RKO (cell line): ENCODE measurements around the gene ADD2.

Experiments
- DNase-seq: peaks from one replicate; pipeline ENCODE4 v3.0.0-alpha.2; 2016; ENCODE audit warnings: low spot score

Gene ADD2

DNA sequence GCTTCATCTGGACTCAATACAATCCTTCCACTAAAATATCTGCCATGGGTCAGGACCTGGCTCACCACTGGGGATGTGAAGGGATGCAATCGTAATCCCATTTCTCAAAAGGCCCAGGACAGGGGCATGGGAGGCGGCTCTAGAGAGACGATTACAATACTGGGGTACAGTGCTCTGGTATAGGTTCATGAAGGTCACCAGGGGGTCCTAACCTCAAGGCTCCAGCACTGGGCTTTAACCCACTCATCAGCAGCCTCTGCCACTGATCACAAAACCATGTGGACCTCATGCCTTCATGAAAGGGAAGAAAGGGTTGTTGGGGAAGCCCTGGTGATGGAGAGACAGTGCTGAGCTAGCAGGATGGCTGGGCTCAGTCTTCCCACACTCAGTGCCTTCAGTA is 48.8 kb downstream of the ADD2 start:
- DNase-seq = no peak

DNA sequence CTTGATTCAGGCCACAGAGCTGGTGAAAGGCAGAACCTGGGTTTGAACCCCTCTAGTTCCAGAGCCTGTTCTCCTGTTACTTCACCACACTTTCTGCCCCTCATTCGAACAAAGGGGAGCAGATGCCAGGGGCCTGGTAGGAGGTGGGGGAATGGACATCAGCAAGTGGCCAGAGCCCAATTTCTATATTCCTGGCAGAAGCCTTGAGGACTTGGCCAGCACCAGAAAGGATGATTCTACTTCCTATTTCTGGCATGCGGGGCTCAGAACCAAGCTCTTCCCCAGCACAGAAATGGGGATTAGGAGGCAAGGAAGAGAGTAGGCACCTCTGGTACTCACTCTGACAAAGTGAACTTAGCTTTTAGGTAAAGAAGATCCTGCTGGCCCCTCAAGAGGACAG is 49.3 kb downstream of the ADD2 start:
- no peak for DNase-seq

DNA sequence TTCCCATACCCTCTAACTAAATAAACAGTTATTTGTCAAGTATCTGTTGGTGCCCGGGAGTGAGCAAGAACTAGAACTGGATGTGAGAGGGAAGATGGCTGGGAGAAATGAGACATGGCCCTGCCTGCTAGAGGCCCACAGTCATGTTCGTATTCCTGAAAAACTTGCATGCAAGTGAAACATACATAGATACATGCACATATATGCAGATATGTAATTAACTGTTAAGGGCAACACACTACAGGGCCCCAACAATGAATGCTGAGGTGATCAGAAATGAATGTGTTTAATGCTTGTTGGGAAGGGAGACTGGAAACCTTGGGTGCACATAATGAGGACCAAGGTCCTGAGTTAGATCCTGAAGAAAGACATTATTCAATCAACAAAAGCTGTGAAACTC is 49.8 kb downstream of the ADD2 start:
- DNase-seq = no peak

DNA sequence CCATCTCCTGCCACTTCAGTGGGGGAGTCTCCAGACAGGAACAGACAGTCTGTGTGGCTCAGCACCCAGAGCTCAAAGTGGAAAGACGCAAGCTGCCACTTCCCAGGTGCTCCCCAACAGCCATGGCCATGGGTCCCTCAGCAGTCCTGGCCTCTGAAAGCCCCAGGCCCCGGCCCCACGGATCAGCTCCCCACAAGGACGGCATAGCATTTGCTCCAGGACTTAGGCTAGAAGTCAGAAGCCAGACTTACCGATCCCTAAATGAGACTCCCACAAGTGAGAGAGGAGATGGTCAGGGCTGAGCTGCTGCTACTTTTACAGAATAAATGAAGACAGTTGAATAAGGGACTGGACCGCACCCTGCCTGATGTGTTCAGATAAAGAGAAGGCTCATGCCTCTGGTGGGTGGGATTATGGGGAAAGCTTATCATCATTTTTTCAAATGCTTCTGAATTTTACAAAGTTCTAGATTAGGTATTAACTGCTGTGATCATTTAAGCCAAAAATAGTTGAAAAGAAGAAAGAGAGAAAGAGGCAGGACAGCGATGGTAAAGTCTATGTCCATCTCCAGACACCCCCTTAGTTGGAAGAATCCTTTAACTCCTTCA is 50.5 kb downstream of the ADD2 start:
- DNase-seq = no peak

DNA sequence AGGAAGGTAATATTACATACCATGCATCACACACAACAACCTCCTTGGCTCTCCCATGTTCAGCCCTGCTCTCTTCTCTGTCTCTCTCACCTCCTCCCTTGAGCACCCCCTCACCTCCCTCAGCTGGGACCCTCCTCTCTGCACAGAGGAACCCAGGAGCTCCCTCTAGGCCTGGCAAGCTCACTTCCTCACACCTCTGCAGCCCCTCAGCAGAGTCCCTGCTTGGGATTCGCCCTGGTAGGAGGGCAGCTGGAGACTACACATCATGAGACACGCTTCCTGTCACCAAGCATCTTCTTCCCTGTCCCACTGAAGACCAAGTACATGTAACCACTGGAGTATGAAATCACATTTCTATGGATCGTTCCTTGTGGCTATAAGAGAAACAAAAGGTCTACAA is 51.0 kb downstream of the ADD2 start:
- DNase-seq = no peak

DNA sequence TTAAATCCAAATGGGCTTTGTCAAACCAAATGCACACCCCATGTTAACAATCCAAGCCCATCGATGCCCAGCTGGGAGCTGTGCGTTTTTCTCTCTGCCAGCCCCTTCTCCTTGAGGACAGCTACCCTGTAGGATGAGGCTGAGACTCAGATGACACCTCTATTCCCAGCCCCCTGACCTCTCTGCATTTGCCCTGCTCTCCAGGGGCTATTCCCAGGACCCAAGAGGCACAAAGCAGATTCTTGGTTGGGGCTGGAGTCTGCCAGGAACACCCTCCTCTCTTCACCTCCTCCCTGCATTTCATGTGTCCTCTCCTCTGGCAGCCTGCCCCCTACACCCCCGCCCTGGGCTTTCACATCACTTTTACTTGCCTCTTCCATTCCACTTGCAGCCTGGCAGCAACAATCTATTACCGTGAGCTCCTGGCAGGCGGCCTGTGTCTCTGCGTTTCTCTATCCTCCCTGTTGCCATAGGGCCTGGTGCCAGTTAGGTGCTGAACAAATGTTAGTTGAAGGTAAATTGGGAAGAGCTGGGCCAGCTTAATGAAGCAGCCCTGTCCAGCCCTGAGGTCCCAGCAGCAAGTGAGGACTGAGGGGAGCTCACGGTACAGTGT is 51.8 kb downstream of the ADD2 start:
- no peak for DNase-seq

DNA sequence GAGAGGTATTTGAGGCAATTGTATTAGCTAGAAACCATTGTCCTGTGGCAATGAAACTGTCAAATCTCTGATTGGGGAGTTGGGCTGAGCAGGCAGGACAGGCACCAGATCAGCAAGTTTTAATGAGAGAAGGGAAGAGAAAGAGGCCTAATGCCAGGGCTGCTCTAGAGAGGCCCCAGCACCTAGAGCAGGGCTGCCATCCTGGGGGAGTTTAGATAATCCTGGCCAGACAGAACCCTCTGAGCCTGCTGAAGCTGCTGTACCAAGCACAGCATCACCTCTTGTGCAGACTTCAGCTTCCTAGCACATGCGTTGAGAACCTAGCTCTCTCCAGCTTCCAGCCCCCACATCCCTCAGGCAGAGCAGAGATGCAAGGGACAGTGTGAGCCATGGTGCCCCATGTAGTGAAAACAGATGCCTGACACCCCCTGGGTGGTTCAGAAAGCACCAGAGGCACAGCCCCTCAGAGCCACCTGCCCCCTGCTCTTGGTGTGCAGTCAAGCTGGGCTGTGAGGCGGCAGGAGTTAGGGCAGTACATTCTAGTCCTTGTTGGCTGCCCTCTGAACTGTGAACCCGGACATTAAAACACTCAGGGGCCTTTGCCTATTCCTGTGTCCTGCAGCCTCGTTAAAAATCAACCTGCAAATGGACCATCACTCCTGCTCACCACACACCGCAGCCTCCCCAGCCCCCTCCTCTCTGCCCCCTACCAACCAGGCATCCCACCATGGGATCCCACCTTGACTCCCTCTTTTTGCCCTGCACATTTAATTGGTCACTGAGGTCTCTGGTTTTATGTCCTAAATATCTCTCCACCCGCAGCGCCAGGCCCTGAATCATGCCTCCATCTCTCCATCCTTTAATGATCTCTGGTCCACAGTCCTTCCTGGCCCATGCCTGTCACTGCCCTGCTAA is 52.7 kb downstream of the ADD2 start:
- DNase-seq = no peak

DNA sequence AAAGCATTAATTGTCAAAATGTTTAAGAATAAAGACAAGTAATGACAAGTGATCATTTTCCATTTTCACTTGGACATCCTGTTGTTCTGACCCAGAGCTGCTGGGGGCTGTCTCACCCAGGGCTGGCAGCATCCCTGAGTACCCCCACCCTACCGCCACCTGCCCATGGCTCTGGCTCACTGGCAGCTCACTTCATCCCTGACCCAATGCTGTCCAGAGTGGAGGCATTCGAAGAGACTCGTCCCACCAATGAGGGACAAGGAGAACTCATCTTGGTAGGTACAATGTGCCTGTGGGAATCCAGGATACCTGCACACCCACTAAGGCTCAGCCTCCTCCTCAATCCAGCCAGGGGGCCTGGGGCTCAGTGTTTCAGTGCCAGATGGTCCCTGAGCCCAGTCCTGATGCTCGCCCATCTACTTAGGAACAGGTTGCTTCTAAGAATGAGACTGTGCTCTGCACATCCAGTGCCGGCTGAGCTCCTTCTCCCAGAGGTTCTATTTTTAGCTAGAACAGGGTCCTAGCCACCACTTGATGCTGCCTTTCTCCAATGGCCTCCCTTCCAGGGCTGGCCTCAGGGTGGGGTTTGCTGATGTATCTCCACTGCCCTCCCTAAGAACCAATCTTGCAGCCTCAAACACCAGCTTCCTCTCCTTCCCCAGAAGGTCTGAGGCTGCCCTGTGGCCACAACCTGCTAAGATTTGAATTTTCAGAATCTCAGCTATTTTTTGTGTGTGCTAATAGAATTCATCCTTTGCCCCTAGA is 53.7 kb downstream of the ADD2 start:
- no peak for DNase-seq

DNA sequence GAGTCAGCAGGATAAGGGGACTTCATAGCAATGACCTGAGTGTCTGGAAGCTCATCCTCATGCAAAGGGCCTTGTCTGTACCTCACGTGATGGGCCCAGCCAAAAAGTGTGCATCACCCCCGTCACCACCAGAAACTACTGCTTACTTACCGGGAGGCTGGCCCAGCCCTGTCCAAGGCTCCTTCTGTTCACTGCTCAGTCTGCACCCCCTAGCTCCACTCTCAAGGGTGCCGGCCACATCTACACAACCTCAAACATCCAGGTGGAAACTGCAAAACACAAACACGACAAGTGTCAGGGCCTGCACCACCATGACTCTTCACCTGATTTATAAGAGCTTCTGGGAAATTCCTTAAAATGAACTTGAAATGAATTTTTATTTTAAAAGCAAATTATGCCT is 55.1 kb downstream of the ADD2 start:
- no peak for DNase-seq

DNA sequence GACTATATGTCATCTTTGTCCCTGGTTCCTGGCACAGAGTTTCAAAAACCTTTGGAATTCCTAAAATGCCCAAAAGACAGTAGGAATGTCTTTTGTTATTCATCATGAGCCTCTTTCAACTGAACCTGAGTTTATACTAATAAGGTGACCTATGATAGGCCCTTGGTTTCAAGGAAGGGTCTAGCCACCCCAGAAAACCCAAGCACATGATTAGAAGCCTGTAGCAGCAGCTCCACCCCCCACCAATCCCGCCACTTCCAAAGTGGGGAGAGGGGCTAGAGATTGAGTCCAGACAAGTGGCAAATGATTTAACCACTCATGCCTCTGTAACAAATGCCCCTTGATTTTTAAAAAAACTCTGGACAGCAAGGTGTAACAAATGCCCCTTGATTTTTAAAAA is 56.8 kb downstream of the ADD2 start:
- DNase-seq = no peak

DNA sequence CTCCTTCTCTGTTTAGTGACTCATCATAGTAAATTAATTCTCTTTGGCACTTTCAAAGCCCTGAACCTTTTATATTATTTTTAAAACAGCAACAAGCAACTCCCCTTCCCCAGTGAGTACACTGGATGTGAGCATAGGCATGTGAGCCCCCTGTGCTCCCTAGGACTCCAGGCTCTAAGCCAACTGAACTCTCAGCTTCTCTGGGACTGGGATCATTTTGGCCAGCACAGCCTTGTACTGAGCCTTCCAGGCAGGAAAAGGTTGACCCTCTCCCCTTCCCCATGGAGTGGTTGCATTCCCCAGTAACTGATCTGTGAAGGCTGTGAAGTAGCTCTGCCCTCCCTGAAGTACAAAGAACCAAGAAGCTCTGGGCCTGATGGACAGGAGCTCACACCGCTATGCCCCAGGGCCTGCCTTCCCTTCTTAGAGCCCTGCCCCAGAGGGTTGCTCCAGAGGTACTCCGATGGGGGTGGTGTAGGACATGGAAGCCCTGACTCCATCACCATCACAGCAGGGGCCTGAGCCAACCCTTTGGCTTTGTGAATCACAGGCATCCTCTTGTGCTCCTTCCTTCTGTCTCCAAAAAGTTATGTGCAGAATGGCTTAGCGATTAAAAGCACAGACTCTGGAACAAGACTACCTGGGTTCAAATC is 57.8 kb downstream of the ADD2 start:
- no peak for DNase-seq

DNA sequence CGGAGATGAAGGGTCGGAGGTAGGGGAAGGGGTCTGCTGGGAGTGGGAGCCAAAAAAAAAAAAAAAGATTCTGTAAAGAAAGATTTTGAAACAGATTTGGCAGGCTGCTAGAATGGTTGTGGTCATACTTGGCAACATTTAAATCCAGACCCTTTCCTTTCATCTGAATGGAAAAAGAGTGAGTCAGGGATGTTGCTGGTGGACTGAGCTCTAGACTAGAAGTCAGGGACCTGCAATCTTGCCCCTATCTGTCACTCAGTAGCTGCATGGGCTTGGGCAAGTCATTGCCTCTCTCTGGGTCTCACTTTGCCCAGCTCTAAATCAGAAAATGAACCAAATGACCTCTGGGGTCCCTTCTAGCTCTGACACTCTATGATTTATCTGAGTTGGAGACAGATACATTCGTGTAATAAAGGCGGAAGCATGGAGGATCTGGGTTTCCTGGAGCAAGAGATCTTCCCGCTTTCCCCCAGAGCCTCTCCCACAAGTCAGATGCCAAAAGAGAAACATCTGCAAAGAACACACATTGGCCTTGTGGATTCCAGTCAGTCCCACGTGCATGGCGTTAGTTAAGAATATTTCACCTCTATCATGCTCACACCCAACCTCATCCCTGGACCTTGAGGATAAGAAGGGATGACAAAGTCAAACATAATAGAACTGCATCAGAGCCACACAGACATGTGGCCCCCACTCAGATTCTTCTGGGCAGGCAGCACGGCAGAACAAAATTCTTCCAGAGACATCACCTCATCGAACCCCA is 58.5 kb downstream of the ADD2 start:
- DNase-seq = no peak

DNA sequence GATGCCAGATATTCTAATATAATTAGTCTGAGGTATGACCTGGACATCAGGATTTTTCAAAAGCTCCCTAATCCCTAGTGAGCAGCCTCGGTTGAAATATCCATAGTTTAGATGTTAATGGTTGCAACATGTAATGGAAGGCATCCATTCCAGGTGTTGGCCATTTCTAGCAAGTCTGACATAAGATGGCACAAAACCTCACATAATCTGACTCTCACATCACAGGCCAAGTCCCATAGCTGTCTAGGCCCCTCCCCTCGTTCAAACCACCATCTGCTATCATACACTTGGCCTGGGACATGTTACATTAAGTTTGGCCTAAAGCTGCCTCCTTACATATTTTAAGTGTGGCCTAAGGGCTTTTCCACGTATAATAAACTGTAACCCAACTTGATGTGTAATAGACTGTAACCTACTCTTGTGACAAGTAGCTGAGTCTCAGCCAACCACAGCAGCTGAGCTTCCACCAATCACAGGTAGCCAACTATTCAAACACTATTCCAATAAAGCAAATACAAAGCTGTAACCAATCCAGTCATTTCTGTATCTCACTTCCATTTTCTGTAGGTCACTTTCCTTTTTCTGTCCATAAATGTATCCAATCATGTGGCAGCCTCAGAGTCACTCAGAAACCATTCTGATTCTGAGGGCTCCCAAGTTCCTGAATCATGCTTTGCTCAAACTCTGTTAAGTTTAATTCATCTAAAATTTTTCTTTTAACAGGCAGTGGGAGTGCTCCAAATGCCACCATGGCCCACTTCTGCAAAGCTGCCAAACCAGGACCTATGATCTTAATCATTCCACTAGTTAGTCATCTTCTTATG is 59.4 kb downstream of the ADD2 start:
- DNase-seq = no peak

DNA sequence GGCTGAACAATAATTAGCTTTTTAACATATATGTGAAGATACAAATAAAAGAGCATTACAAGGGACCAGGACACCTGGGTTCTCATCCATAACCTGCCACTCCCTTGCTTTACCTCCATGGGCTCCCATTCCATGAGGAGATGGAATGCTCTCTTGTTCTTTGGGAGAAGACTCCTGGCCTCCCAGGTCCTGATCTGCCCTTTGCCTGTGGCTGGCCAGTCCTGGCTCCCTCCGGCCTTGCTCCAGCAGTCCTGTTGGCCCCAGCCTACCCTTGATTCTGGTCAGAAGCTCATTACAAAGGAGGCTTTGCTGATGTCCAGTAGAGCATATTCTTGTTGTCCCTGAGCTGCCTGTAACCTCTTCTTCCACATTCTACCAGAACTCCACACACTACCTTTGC is 60.3 kb downstream of the ADD2 start:
- DNase-seq = no peak

DNA sequence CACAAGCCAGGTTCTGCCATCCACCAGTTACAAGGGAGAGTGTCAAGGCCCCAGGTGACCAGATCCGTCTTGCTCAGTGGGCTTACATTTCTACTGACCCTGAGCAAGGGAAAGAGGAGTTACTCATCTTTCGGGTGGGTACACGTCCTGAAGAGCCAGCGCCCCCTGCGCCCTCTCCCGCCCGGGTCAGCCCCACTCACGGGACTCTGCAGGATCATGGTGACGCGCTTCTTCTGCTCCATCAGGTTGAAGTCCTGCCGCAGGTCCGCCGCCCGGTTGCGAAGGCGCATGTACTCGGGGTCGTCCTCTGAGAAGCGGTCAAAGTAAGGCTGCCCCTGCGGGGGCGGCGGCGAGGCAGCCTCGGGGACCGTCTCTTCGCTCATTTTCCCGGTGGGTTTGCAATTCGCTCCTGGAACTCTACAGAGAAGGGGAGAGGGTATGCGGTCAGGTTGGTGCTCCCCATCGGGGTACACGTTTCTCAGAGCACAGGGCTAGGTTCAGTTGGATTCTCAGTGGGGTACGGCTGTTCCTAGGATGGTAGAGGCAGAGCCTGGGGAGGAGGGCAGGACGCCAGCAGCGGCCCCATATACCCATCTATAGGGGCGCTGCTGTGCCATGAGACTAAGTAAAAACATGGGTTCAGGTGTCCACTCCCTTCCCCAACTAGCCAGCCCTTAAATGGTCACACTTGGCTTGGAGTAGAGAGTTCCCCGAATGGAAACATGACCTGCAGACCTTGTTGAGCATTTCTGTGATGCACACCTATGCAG is 61.8 kb downstream of the ADD2 start:
- no peak for DNase-seq

DNA sequence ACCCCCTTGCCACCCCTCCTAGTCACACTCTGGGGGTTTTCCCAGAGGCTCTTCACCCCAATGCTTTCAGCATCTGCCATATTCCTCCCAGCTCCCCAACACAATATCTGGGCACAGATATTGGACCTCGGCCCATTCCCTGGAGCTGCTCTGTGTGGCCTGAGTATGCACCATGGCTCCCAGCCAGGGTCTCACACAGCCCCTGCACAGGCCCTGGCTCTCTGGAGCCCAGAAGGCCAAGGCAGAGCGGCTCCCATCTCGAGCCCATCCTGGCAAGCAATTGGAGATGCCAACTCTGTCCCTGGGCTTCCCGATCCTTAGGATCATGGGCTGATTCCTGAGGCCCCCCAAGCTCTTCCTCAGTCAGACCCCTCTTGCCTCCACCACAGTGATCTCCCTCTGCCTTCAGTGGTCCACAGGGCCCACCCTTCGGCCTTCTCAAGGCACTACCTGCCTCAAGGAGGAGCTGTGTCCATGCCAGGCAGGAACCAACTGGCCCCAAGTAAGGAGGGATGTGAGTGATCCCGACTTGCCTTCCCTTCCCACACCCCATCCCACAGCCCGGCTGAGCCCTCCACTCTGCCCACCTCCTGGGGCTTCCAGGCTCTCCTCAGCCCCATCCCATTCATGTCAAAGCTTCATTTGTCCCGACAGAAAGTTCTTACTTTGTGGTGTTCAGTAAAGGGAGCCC is 62.7 kb downstream of the ADD2 start:
- DNase-seq = no peak

DNA sequence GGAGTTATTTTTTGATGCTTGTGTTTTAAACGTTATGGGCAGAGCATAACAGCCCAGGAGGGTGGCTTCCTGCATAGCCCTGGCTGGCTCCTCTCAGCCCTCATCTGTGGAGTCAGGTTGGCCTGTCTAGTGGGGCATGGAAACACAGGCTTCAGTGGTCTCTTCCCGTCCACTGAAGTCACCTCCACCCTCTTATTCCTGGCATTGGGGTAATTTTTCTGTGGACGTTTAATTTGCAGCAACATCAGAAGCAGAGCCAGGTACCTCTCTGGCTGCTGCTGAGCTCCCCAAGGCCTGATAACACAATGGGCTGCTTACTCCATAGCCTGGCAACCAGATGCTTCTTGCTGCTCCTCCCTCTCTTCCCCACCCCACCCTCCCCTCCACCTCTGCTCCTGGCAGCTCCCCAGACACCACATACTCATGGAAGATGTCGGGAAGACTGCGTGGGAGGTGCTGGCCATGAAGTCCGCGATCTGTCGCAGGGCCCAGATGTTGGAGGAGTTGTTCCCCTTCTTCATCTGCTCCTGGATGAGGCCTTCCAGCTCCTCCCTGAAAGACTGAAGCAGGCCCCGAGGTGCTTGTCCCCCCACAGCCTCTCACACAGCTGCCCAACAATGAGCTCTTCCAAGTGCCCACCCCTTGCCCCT is 64.0 kb downstream of the ADD2 start:
- no peak for DNase-seq

DNA sequence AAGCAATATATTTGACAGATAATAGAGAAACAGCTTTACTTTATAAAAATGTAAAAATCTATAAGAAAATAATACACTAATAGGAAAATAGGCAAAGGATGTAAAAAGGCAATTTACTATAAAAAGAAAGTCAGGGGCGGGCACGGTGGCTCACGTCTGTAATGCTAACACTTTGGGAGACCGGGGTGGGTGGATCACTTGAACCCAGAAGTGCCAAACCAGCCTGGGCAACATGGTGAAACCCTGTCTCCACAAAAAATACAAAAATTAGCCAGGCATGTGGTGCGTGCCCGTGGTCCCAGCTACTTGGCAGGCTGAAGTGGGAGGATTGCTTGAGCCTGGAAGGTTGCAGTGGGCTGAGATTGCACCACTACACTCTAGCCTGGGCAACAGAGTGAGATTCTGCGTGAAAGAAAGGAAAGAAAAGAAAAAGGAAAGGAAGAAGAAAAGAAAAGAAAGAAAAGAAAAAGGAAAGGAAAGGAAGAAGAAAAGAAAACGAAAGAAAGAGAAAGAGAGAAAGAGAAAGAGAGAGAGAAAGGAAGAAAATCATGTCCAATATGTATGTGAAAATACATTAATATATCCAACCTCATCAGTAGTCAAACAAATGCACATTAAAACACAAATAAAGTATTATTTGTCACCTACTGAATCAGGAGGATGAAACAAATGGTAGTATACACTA is 65.1 kb downstream of the ADD2 start:
- DNase-seq = no peak
